ENCODE data around the gene PCSK2.

Gene PCSK2

GRCh38 chr20:17488916-17489600, 262.2 kb downstream of the PCSK2 start:
- no peak for DNase-seq

- DNase-seq: no peak
Measured at GRCh38 chr20:17490501-17490900, 263.7 kb downstream of the PCSK2 start.

GRCh38 chr20:17491041-17491440, 264.2 kb downstream of the PCSK2 start:
- no peak for DNase-seq

- DNase-seq: no peak
Measured at GRCh38 chr20:17491488-17491887, 264.6 kb downstream of the PCSK2 start.

- no peak for DNase-seq
Measured at GRCh38 chr20:17493173-17493572, 266.3 kb downstream of the PCSK2 start.

- DNase-seq: no peak
Measured at GRCh38 chr20:17494201-17494600, 267.4 kb downstream of the PCSK2 start.

- DNase-seq: no peak
Measured at GRCh38 chr20:17495826-17496225, 269.0 kb downstream of the PCSK2 start.

GRCh38 chr20:17497821-17498580, 271.2 kb downstream of the PCSK2 start:
- no peak for DNase-seq

GRCh38 chr20:17498641-17499040, 271.8 kb downstream of the PCSK2 start:
- DNase-seq: no peak

GRCh38 chr20:17499041-17499440, 272.2 kb downstream of the PCSK2 start:
- DNase-seq: no peak

GRCh38 chr20:17500271-17500670, 273.4 kb downstream of the PCSK2 start:
- DNase-seq: no peak

GRCh38 chr20:17500826-17501225, 274.0 kb downstream of the PCSK2 start:
- DNase-seq: no peak

- DNase-seq: no peak
Measured at GRCh38 chr20:17501701-17502100, 274.9 kb downstream of the PCSK2 start.

GRCh38 chr20:17502105-17502504, 275.3 kb downstream of the PCSK2 start:
- no peak for DNase-seq

- no peak for DNase-seq
Measured at GRCh38 chr20:17503301-17504065, 276.6 kb downstream of the PCSK2 start.

GRCh38 chr20:17504066-17504897, 277.4 kb downstream of the PCSK2 start:
- DNase-seq: no peak

GRCh38 chr20:17504898-17505635, 278.2 kb downstream of the PCSK2 start:
- DNase-seq: peak; percentile 47 to 74

GRCh38 chr20:17505636-17506517, 279.0 kb downstream of the PCSK2 start:
- DNase-seq: peak; percentile 39 to 40

GRCh38 chr20:17507032-17507431, 280.2 kb downstream of the PCSK2 start:
- peak in 1 of 2 donors; percentile 22 for DNase-seq

GRCh38 chr20:17507531-17507930, 280.7 kb downstream of the PCSK2 start:
- DNase-seq: no peak

GRCh38 chr20:17508756-17509155, 281.9 kb downstream of the PCSK2 start:
- DNase-seq: no peak
